Measurements from ENCODE around the gene ZNF30. TPM values are rescaled to one million over a fixed set of nuclear protein-coding genes. Genes with fewer than 3 reads are reported as not detected.

Gene ZNF30
- total RNA-seq (2013): 0.39 TPM
- polyA plus RNA-seq (1 to 10 TPM in 1 of 3 donors, under 1 TPM in 2; 0.13 to 1.7 (median 0.29) TPM), polyA minus RNA-seq (0.16 TPM in 1 of 2 replicates, not detected in the other), total RNA-seq (0 to 1.2 (median 0.23) reads per million in 11 experiments)

DNA sequence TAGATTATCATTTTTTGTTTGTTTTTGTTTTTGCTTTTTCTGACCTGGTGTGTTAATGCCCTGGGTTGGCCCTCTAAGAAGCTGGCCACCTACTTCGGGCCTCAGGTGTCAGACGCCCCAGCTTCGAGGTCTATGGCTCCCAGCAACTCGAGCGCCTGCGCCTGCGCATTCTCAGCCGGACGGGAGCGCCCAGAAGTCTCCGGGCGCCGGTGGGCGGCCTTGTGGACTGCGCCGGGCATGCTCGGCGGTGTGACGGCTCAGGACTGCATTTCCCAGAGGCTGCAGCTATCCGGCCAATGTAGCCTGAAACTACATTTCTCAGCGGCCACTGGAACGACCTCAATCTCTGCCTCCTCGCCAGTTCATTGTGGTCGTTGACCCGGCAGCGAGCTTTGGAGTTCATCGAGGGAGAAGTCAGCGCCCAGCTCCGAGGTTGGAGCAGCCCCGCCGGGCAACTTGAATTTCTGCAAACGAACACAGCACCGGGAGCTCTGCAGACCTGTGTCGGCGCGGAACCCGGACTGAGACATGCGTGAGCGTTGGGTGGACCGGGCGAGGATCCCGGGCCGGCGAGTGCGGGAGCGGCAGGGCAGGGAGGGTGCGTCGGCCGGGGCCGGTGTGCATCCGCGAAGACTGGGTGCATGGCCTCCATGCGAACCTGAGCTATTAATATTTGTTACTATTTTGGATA lies at the start of gene ZNF30:
TSS of gene ZNF30 (plus strand) at position 219 of the 691 bp plus-strand sequence. CDS start 3,045 bp downstream, outside the sequence.
- no peaks in the 10 kb centered on the region for H3K36me3 Mint-ChIP-seq
- peaks cover 16 to 23% (median 20%) of the 10 kb centered on the region in 3 donors for H3K27me3 Mint-ChIP-seq (ENCODE audit: low read depth in 3 of 3)
- no peaks in the 10 kb centered on the region for H3K36me3 ChIP-seq (replicated peaks in 1 of 2; ENCODE audit: control insufficient read depth in 1 of 2, insufficient read depth in 2 of 2, low read length in 2 of 2)
- H3K4me3 Mint-ChIP-seq: peak within 1 kb of the TSS; percentile 83 to 92
- peak within 1 kb of the TSS; percentile 87 for H3K4me2 ChIP-seq (replicated peaks; ENCODE audit: extremely low read depth, low read length, poor library complexity, severe bottlenecking)
- peak; percentile 20 to 36 (median 21) for DNase-seq
- WGBS (ENCODE audit: insufficient coverage): under 1% methylated on average over 52 of the region's 53 CpGs
- peaks cover 10 to 11% of the 10 kb centered on the region in 2 donors for H3K4me1 ChIP-seq (ENCODE audit: control insufficient read depth in 1 of 2, insufficient read depth in 2 of 2, low read length in 2 of 2)
- H3K79me2 ChIP-seq (ENCODE audit: insufficient read depth, low read length): no peaks in the 10 kb centered on the region
- H3K4me3 ChIP-seq (replicated peaks in 1 of 3; ENCODE audit: low read depth in 2 of 3, low read length in 3 of 3): peak within 1 kb of the TSS; percentile 17 to 76 (median 39)
- peak within 1 kb of the TSS; percentile 84 for H2AFZ ChIP-seq (ENCODE audit: insufficient read depth, low read depth, low read length, poor library complexity, severe bottlenecking)
- H3K4me1 Mint-ChIP-seq: peaks cover 12% of the 10 kb centered on the region
- no peak within 1 kb of the TSS for H3K27ac Mint-ChIP-seq
- peaks cover 5 to 11% of the 10 kb centered on the region in 2 donors for H3K9me3 ChIP-seq (replicated peaks in 1 of 2; ENCODE audit: control insufficient read depth in 1 of 2, insufficient read depth in 1 of 2, low read length in 2 of 2)
- intact Hi-C loops (cut with micrococcal nuclease): no loop called here
- TF ChIP-seq, protein P1, sequence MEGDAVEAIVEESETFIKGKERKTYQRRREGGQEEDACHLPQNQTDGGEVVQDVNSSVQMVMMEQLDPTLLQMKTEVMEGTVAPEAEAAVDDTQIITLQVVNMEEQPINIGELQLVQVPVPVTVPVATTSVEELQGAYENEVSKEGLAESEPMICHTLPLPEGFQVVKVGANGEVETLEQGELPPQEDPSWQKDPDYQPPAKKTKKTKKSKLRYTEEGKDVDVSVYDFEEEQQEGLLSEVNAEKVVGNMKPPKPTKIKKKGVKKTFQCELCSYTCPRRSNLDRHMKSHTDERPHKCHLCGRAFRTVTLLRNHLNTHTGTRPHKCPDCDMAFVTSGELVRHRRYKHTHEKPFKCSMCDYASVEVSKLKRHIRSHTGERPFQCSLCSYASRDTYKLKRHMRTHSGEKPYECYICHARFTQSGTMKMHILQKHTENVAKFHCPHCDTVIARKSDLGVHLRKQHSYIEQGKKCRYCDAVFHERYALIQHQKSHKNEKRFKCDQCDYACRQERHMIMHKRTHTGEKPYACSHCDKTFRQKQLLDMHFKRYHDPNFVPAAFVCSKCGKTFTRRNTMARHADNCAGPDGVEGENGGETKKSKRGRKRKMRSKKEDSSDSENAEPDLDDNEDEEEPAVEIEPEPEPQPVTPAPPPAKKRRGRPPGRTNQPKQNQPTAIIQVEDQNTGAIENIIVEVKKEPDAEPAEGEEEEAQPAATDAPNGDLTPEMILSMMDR (IDR thresholded peaks at IDR 0.05): no peak
- H3K27me3 ChIP-seq (ENCODE audit: control insufficient read depth in 2 of 2, insufficient read depth in 2 of 2, low read length in 2 of 2): peaks cover 2 to 5% of the 10 kb centered on the region in 2 donors
- peak within 1 kb of the TSS; percentile 61 for H3K9ac ChIP-seq (ENCODE audit: insufficient read depth, low read length, poor library complexity, severe bottlenecking)
- H3K27ac ChIP-seq (ENCODE audit: low read depth in 1 of 2, low read length in 2 of 2): no peak within 1 kb of the TSS
- H3K9me3 Mint-ChIP-seq: peaks cover 8 to 40% (median 33%) of the 10 kb centered on the region in 7 donors
- no peaks in the 10 kb centered on the region for H4K20me1 ChIP-seq (ENCODE audit: insufficient read depth, low read length)

- Histone ChIP-seq H2AFZ (ENCODE audit: insufficient read depth, low read depth, low read length, poor library complexity, severe bottlenecking) (no peak overlapping the region), H3K9ac (ENCODE audit: insufficient read depth, low read length, poor library complexity, severe bottlenecking) (no peak overlapping the region)
- no peak overlapping the region for H3K27ac Mint-ChIP-seq
Observed at GRCh38 chr19:34879563-34879962, 47.1 kb upstream of the ZNF30 start.

More at GRCh38 chr19:34879563-34879962, 47.1 kb upstream of the ZNF30 start:
- Histone ChIP-seq H3K4me3 (replicated peaks in 1 of 3; ENCODE audit: low read depth in 2 of 3, low read length in 3 of 3) (no peak overlapping the region), H3K9me3 (replicated peaks in 1 of 2; ENCODE audit: control insufficient read depth in 1 of 2, insufficient read depth in 1 of 2, low read length in 2 of 2) (peaks cover 7 to 17% of the 10 kb centered on the region in 2 donors), H3K79me2 (ENCODE audit: insufficient read depth, low read length) (no peaks in the 10 kb centered on the region), H3K36me3 (replicated peaks in 1 of 2; ENCODE audit: control insufficient read depth in 1 of 2, insufficient read depth in 2 of 2, low read length in 2 of 2) (no peaks in the 10 kb centered on the region), H3K4me1 (ENCODE audit: control insufficient read depth in 1 of 2, insufficient read depth in 2 of 2, low read length in 2 of 2) (no peaks in the 10 kb centered on the region), H4K20me1 (ENCODE audit: insufficient read depth, low read length) (no peaks in the 10 kb centered on the region), H3K27ac (ENCODE audit: low read depth in 1 of 2, low read length in 2 of 2) (no peak overlapping the region), H3K27me3 (ENCODE audit: control insufficient read depth in 2 of 2, insufficient read depth in 2 of 2, low read length in 2 of 2) (no peaks in the 10 kb centered on the region), H3K4me2 (replicated peaks; ENCODE audit: extremely low read depth, low read length, poor library complexity, severe bottlenecking) (no peak overlapping the region)
- Mint-ChIP-seq H3K27me3 (ENCODE audit: low read depth in 3 of 3) (peaks cover 0 to 3% (median 1%) of the 10 kb centered on the region in 3 donors), H3K9me3 (peaks cover 0 to 27% (median 18%) of the 10 kb centered on the region in 7 donors), H3K4me3 (no peak overlapping the region), H3K4me1 (no peaks in the 10 kb centered on the region), H3K36me3 (no peaks in the 10 kb centered on the region)
- TF ChIP-seq, protein P1 (IDR thresholded peaks at IDR 0.05): no peak
- DNase-seq: no peak
- intact Hi-C loops (cut with micrococcal nuclease): no loop called here

Data from CD14-positive monocyte (primary cell).